NCI-H2171 treated with DMSO at 0.1 percent for 48 hours (cell line): ENCODE data around the gene ZFPM1.

Source experiments
- DNase-seq: peaks from one replicate; lab custom pipeline; 2025; lab: John Stamatoyannopoulos, UW

ZFPM1 gene

DNA sequence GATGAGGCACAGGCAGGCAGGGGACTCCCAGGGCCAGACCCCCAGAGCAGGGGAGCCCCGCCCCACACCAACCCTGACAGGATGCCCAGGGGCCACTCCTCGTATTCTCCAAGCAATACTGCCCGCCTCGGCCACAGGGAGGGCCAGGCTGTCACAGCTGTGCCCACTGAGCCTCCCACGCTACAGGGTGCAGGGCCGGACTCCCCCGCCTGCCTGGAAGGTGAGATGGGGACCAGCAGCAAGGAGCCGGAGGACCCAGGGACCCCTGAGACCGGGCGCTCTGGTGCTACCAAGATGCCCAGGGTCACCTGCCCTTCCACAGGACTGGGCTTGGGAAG is 18.8 kb upstream of the ZFPM1 start:
- DNase-seq = no peak

DNA sequence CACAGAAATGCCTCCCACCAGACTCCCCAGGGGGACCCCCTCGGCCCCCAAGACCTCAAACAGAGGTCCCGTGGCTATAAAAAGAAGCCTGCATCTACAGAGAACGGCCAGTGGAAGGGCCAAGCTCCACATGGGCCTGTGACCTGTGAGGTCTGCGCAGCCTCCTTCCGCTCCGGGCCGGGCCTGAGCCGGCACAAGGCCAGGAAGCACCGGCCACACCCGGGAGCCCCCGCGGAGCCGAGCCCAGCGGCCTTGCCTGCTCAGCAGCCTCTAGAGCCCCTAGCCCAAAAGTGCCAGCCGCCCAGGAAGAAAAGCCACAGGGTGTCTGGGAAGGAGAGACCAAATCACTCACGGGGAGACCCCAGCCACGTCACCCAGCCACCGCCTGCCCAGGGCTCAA is 18.3 kb upstream of the ZFPM1 start:
- DNase-seq = no peak

DNA sequence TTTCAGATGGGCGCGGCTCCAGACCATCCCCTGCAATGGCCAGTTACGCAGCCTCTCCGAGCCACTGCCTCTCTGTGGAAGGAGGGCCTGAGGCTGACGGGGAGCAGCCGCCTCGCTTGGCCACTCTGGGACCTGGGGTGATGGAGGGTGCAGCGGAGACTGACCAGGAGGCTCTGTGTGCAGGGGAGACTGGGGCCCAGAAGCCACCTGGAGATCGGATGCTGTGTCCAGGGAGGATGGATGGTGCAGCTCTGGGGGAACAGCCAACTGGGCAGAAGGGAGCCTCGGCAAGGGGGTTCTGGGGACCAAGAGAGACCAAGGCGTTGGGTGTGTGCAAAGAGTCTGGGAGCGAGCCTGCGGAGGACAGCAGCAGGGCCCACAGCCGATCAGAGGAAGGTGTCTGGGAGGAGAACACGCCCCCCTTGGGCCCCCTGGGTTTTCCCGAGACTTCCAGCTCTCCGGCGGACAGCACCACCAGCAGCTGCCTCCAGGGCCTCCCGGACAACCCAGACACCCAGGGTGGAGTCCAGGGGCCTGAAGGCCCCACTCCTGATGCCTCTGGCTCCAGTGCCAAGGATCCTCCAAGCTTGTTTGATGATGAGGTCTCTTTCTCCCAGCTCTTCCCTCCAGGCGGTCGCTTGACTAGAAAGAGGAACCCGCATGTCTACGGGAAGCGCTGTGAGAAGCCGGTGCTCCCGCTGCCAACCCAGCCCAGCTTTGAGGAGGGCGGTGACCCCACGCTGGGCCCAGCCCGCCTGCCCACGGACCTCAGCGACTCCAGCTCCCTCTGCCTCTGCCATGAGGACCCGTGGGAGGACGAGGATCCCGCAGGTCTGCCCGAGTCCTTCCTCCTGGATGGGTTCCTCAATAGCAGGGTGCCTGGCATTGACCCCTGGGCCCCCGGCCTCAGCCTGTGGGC is 17.4 kb upstream of the ZFPM1 start:
- DNase-seq = no peak

DNA sequence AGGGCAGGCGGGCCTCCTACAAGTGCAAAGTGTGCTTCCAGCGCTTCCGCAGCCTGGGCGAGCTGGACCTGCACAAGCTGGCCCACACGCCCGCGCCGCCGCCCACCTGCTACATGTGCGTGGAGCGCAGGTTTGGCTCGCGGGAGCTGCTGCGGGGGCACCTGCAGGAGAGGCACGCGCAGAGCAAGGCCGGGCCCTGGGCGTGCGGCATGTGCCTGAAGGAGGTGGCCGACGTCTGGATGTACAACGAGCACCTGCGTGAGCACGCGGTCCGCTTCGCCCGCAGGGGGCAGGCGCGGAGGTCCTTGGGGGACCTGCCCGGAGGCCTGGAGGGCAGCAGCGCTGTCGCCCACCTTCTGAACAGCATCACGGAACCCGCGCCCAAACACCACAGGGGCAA is 16.3 kb upstream of the ZFPM1 start:
- no peak for DNase-seq

DNA sequence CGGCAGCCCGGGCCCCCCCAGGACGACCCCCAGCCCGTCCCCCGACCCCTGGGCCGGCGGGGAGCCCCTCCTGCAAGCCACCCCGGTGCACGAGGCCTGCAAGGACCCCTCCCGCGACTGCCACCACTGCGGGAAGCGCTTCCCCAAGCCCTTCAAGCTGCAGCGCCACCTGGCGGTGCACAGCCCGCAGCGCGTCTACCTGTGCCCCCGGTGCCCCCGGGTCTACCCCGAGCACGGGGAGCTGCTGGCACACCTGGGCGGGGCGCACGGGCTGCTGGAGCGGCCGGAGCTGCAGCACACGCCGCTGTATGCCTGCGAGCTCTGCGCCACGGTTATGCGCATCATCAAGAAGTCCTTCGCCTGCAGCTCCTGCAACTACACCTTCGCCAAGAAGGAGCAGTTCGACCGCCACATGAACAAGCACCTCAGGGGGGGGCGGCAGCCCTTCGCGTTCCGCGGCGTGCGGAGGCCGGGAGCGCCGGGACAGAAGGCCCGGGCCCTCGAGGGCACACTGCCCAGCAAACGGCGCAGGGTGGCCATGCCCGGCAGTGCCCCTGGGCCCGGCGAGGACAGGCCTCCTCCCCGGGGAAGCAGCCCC is 15.6 kb upstream of the ZFPM1 start:
- peak; percentile 34 for DNase-seq

DNA sequence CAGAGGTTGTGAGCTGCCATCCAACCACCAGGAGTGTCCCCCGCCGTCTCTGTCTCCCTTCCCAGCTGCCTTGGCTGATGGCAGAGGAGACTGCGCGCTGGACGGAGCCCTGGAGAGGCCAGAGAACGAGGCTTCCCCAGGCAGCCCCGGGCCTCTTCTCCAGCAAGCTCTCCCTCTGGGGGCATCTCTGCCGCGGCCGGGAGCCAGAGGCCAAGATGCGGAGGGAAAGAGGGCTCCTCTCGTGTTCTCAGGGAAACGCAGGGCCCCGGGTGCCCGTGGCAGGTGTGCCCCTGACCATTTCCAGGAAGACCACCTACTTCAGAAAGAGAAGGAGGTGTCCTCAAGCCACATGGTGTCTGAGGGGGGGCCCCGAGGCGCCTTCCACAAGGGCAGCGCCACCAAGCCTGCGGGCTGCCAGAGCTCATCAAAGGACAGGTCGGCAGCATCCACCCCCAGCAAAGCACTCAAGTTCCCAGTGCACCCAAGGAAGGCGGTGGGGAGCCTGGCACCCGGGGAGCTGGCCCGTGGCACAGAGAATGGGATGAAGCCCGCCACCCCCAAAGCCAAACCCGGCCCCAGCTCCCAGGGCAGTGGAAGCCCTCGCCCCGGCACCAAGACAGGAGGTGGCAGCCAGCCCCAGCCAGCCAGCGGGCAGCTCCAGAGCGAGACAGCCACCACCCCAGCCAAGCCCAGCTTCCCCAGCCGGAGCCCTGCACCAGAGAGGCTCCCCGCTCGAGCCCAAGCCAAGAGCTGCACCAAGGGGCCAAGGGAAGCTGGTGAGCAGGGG is 14.8 kb upstream of the ZFPM1 start:
- no peak for DNase-seq

DNA sequence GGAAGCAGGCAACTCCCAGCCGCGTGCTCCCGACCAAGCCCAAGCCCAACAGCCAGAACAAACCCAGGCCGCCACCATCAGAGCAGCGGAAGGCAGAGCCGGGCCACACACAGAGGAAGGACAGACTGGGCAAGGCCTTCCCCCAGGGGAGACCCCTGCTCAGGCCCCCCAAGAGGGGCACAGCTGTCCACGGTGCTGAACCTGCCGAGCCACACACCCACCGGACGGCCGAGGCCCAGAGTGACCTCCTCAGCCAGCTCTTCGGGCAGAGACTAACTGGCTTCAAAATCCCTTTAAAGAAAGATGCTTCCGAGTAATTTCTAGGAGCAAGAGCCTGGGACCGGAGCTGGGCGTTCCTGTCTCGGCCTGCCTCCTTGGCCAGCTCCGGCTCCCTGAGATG is 14.1 kb upstream of the ZFPM1 start:
- DNase-seq = no peak

DNA sequence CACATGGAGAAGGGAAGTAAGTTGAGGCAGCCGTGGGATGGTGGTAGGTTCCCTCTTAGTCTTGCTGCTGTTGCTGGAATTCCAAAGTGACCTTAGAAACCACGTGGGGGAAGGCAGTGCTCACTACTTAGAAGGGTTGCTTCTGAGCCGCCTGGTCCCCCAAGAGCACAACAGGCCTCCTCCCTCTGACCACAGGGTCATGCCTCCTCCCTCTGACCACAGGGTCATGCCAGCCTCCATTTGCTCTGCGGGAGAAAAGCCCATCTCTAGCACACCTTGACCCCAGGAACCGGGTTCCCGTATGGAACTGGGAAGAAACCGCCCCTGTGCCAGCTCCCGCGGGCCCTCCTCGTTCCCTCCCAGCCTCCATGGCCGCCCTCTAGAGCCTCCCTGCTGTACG is 13.4 kb upstream of the ZFPM1 start:
- no peak for DNase-seq

DNA sequence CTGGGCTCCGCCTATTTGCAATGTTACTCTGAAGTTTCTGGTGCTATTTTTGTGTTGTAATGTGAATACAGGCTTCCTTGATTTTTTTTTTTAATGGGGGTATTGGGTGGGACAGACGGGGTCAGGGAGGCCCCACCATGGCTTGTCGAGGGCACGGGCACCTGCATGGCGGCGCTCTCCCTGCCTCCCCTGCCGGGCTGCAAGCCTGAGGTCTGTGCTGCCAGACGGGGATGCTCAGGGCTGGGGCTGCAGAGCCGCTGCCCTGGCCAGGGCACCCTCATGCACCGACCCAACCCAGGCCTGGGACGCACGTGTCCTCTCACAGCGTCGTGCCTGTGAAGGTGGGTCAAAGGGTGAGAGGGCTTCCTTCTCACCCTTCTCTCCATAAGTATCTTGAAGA is 13.0 kb upstream of the ZFPM1 start:
- DNase-seq = no peak

DNA sequence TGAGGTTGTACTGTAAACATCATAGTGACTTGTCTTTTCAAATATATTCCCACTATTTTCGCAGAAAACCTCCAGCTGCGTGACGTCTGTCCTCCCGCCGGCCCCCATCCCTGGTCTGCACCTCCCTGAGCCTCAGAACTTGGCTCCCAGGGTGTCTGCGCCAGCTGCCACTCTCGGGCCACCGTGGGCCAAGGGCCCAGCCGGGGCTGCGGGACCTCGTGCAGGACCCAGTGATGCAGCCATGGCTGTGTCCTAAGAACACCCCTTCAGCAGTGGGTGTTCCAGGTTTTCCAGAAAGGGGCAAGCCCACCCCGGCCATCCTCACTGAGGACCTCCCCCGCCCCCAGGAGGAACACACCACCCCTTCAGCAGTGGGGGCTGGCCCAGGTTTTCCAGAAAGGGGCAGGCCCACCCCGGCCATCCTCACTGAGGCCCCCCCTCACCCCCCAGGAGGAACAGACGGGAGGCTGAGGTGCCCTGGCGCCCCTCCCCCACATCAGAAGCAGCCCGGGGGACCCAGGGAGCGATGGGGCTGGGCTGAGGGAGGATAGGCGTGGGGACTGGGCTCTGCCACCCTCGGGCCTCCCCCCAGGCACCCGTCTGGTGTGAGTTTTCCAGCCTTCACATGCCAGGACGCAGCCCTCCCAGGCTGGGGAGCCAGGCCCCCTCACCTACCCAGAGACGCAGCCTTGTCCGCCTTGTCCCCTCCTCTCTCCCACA is 12.2 kb upstream of the ZFPM1 start:
- DNase-seq = no peak

DNA sequence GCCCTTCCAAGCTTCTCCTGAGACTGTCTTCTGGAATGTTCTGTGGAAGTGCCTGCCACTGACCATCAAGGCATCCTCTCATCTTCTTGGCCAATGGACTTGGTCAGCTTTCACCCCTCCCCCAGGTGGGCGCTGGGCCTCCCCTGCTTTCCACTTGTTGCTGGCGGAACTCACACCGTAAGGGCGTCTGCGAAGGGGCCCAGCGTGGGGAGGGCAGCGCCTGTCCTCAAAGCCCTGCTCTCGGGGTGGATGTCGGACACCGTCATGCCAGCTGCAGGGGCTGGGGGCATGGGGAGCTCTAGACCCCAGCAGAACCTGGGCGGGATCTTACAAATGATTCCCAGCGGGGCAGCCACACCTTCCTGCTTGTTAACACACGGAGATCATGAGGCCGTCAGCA is 11.6 kb upstream of the ZFPM1 start:
- no peak for DNase-seq

DNA sequence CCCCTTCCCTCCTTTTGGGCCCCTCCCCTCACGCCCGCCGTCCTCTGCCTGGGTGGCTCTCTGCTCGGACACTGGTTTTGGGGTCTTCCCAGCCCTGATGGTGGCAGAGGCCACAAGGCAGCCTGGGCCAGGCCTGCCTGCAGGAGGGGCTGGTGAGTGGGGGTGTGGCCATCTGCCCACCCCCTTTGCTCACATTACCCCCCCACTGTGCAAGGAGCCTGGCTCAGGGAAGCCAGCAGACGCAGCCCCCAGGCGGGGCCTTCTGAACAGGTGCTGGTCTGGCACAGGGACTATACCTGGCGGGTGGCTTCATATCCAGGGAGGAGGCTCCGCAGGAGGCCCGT is 10.7 kb upstream of the ZFPM1 start:
- DNase-seq = no peak

DNA sequence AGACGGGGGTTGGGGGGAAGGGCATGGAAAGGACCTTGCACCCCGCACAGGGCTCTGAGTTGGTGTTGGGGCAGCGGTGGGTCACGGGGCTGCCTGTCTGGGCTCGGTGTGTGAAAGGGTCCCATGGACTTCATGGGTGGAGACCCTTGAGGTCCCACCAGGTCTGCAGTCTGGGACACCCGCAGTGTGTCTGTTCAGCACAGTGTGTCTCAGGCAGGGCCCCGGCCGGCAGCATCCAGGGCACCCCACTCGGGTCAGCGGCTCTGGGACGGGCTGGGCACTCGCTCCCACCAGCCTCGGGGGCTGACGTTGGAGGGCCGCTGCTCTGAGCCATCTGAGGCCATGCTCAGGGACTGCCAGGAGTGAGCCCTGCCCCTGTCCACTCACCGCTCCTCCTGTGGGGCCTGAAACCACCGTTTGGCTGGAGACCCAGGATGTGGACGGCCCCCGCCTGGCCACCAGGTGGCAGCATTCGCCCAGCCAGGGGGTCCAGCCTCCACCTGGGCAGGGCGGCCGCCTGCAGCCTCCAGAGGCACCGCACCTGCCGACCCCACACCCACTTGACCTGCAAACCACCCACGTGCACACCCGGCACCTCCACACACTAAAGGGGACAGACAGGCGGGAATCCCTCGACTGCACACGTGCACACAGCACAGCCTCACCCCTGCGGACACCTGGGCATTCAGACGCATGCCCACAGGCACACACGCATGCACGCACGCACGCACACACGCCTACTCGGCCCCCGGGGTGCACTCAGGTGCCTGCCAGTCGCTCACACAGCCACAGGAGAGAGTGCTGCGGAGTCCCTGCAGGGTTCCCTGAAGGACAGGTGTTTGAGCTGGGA is 10.1 kb upstream of the ZFPM1 start:
- peak; percentile 73 for DNase-seq

DNA sequence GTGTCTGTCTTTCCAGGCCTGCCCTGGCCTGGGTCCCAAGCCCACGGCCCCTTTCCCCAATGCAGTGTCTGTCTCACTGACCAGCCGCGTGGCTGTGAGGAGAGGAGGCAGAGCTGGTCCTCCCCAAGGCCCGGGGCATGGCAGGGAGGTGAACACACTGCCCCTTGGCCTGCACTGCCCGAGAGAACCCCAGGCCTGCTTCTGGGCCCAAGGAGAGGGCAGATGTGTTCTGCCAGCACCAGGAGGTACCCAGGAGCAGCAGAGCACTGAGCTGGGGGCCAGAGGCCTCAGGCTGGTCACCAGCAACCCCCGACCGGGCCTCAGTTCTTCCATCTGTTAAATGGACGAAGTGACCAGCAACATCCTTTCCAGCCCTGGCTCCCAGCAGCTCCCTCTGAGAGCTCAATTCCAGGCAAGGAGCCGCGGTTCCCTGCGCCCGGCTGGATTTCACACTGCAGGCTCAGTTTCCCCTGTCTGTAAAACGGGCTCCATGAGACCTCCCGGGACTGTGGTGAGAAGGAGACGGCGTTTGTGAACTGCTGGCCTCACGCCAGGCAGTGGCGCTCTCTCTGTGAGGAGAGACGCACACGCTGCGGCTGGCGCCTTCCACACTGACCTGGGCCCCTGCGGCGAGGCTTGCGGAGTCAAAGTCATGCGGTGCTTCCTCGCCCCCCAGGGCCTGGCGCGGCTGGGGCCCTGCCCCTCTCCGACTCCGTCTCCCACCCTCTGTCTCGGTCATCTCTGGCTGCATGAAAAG is 8.1 kb upstream of the ZFPM1 start:
- no peak for DNase-seq

DNA sequence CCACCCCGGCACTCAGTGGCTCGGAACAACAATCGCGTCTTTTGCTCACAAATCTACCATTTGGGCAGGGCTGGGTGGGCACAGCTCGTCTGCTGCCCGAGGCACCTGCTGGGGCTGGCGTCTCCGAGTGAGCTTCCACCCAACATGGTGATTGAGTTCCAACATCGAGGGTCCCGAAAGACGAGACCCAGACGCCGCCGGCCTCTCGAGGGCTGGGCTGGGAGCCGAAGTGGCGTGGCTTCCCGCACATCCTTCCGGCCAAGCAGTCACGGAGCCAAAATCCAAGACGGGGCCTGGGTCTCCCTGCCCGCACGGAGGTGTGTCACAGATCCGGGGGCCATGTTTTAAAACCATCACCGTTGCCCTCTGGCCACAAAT is 7.5 kb upstream of the ZFPM1 start:
- DNase-seq = no peak

DNA sequence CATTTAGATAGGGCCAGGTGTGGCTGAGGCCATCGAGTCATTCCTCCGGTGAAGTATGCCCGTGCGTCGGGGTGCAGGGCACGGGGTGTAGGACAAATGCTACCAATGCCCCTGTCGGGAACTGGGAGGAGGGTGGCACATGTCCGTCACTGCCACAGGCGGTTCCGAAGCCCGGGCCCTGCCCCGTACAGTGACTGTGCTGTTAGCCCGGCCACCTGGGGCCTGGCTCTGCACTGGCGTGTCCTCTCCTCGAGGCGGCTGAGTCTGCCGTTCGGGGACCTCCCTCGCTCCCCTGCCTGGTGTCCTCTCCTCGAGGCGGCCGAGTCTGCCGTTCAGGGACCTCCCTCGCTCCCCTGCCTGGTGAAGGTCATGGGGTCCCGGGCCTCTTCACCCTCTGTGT is 7.0 kb upstream of the ZFPM1 start:
- DNase-seq = no peak

DNA sequence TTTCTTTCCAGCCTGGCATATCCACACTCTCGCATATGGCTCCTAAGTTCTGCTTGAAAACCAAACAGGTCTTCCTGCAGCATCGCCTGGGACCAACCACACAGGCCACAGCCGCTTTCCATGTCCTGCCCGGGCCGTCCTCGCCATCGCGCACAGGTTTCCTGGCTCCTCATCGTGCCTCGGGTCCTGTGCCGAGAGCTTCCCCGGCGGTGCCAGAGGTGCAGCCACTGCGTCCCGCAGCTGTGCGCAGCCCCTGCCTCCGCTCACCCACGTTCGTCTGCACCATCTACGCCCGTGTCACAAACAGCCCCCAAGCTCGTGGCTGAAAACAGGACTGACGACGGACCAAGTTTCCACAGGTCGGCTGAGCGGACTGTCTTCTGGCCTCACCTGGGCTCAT is 6.3 kb upstream of the ZFPM1 start:
- no peak for DNase-seq

DNA sequence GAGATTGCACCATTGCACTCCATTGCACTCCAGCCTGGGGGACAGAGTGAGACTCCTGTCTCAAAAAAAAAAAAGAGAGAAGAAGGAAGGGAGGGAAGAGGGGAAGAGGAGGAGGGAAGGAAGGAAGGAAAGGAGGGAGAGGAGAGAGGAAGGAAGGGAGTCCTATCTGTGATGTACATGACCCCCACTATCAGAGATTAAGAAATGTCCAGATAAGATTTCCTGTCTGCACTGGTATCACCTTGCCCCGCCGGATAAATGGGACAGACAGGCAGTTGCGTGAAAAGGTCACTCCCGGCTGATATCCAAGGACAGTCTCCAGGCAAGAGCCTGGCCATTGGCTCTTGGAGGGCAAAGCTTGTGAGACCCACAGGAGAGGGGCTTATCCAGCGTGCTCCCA is 5.2 kb upstream of the ZFPM1 start:
- no peak for DNase-seq

DNA sequence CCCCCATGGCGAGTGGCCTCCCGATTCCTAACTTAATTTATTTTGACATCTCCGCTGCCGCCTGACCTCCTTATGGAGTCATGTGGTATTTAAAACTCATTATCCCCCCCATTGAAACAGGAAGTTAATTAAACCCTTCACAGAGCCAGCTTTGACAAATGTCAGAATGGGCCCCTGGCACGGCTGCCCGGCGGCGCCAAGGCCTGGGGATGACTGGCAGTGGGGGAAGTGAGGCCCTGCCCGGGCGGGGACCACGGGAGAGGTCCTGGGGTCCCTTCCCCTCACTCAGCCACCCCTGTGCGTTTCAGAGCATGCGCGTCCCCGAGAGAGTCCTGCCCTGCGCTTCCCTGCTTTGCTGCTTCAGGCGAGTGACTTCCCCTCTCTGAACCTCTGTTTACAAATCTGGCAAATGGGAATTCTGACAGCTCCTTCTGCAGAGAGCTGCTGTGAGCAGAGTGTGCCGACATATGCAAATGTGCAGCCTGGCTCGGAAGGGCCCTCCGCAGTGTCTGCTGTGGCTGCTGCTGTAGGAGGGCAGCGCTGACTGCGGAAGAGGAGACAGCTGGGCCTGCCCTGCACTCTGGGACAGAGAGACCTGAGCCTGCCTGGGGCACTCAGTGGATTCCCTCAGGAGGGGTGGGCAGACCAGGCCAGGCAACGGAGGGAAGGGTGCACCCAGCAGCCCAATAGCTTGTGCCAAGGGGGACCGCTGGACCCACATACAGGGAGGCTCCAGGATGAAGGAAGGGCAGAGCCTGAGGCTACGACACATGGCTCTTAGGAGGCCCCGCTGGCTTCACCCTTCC is 4.4 kb upstream of the ZFPM1 start:
- DNase-seq = no peak

DNA sequence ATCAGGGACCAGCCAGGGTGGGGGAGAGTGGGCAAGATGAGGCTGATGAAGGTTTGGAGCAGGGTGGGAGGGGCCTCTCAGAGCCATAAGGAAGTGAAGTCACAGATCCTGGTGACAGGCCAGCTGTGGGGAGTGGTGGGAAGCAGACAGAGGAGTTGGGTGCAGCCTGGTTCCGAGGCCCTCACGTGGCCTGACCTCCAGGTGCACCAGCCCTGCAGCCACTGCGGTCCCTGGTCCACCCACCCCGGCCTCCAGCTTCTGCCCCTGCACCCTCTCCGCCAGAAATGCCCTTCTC is 3.9 kb upstream of the ZFPM1 start:
- no peak for DNase-seq
